GM21528 (cell line): ENCODE data around the gene KIAA1671.

Experiments
- ATAC-seq: cut with Tn5 transposase; IDR thresholded peaks from one replicate; pipeline ENCODE4 v1.9.1; 2021; ENCODE audit warnings: mild to moderate bottlenecking, moderate library complexity; ENCODE audit not compliant: unreplicated experiment, low FRiP score

The KIAA1671 gene

GRCh38 chr22:25007444-25008106 lies 55.1 kb downstream of the KIAA1671 start:
- no peak for ATAC-seq

DNA sequence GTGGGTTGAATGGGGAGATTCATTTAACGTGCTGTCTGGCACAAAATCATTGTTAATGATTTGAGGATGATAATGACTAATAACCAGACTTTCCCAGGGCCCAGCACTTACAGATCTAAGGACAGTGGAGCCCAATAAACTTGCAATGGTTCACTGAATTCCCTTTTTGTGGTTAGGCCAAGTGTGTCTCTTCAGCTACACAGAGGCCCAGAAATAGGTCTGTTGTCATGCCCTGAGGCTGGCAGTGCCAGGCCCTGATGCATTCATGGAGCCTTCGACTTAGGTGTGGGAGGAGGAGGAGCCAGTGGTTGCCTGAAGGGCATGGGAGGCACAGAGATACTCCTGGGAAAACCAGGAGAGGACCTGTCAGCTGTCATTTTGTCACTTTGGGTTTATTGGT lies 56.1 kb downstream of the KIAA1671 start:
- ATAC-seq, result no peak

- no peak for ATAC-seq
These were observed 60.2 kb downstream of the KIAA1671 start for GRCh38 chr22:25012741-25013143.

DNA sequence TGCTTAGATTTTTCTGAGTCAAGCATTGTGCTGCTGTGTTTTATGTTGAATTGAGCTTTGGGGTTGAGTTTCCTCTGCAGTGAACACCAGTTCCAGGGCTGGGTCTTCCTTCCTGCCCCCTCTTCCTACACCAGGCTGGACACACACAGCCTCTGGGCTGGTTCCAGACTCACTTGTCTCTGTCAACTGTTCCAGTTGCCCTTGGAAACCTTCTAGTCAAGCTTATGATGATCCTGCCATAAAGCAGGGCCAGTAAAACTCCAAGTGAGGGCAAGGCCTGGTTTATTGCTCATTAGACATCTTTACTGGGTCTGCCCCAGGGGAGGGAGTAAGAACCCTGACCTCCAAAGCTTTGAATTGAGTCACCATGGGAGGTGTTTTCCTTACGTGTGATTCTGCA lies 61.1 kb downstream of the KIAA1671 start:
- ATAC-seq, result no peak

- no peak for ATAC-seq
These were observed 62.6 kb downstream of the KIAA1671 start for GRCh38 chr22:25014896-25015755.

DNA sequence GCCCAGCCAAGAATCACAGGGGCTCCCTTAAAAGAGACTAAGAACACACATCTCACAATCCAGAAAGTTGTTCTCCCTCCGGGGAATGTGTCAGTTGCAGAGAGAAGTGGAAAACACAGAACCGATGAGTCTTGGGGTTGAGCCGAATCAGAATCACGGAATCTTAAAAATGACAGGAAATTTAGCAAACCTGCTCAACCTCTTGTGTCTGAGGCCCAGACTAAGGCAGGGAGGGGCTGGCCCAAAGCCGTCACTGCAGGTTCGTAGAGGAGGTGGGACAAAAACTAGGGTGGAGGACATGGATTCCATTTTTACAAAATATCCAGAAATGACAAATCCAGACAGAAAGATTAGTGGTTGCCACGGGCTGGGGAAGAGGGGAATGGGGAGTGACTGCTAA lies 63.8 kb downstream of the KIAA1671 start:
- no peak for ATAC-seq

DNA sequence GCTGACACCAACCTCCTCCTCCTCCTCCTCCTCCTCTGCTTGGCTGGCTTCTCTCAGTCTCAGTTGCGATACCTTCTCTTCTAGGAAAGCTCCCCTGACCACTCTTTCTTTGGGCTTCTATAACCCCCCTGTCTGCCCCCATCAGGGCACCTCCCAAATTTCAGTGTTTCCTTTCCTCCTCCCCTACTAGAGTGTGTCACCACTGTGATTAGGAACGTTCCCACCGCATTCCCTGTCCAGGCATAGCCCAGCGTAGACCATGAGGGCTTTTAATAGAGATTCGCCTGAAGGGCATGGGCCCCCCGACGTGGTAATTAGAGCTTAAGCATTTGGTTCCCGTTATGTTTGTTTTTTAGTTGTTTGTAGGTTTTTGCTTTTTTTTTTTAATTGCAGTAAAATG lies 65.5 kb downstream of the KIAA1671 start:
- ATAC-seq, result no peak

GRCh38 chr22:25019427-25020184 lies 67.1 kb downstream of the KIAA1671 start:
- no peak for ATAC-seq

DNA sequence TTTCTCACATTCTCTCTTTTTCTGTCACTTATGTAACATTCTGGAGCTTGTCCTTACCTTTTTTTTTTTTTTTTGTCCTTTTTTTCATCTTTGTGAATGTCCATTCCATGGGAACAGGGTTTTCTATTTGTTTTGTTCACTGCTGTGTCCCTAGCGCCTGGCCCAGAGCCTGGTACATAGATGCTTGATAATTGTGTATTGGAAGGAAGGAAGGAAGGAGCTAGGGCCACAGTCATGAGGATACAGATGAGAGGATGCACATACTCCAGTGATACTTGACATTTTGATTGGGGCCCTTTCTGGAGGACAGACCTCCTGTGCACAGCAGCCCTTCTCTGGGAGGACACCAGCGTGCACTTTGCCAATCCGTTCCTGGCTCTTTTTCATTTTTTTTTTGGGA lies 68.9 kb downstream of the KIAA1671 start:
- no peak for ATAC-seq

- no peak for ATAC-seq
These were observed 69.6 kb downstream of the KIAA1671 start for GRCh38 chr22:25021976-25022711.

GRCh38 chr22:25023879-25024278 lies 71.4 kb downstream of the KIAA1671 start:
- ATAC-seq, result no peak

DNA sequence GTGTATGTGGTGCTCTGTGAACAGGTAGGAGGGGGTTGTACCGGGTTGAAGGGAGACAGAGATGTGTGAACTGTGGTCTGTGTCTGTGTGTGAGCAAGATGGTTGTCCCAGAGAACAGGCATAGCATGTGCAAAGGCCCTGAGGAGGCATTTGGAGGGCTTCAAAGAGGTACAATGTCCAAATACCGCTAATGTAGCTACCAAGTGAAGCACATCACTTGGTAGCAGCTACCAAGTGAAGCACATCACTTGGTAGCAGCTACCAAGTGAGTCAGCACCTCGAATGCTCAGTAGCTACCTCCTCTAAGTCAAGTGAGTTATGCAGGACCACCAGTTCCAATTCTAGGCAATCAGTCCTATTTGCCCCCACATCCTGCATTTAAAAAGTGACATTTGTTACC lies 72.4 kb downstream of the KIAA1671 start:
- no peak for ATAC-seq

DNA sequence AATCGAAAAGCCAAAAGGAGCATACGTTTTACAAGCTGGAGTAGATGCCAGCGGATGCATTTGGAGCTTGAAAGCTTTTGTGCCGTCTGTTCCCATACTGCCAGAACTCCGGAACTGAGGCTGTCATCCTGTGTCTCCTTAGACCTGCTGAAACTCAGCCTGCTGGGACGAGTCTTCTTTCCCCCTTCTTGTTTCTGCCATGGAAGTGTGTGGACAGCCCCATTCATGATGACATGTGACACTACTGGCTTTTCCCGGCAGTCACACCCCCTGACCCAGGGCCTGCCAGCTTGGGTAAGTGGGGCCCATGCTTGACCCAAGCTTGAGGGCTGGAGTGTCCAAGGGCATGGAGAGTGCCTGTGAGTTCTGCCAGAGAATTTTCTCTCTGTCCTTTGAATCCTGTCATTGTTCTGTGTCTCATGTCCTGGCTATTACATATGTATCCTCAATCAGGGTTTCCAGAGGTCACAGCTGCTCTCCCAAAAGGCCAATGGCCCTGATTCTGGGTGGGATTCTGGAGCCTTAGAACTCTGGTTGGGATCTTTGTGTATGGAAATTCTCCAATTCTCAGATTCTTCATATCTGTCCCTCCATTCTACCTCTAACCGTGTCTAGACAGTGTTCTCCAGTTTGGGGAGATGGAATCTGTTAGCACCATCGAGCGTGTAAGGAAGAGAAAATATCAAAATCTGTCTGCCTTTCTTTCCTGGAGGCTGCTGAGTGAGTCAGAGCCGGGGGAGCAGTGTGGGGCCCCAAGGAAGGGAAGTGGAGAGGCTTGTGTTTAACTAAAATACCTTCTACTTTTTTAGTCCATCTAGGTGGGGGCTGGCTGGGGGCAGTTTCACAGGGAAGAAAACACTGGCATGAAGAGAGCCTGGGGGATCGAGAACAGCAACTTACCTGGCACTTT lies 73.2 kb downstream of the KIAA1671 start:
- no peak for ATAC-seq

GRCh38 chr22:25027043-25027906 lies 74.8 kb downstream of the KIAA1671 start:
- ATAC-seq, result no peak

DNA sequence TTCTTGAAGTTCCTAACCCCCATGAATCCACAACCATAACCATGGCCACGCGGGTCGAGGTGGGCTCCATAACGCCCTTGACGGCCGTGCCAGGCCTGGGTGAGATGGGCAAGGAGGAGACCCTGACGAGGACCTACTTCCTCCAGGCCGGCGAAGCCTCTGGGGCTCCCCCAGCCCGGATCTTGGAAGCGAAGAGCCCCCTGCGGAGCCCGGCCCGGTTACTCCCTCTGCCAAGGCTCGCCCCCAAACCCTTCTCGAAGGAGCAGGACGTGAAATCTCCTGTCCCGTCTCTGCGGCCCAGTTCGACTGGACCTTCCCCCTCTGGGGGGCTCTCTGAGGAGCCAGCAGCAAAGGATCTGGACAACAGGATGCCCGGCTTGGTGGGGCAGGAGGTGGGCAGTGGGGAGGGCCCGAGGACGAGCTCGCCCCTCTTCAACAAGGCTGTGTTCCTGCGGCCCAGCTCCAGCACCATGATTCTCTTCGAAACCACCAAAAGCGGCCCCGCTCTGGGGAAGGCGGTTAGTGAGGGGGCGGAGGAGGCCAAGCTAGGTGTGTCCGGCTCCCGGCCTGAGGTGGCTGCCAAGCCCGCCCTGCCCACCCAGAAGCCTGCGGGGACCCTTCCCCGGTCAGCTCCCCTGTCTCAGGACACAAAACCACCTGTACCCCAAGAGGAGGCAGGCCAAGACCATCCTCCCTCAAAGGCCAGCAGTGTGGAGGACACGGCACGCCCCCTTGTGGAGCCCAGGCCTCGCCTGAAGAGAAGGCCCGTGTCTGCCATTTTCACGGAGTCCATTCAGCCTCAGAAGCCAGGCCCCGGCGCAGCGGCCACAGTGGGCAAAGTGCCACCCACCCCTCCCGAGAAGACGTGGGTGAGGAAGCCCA lies 75.7 kb downstream of the KIAA1671 start:
- ATAC-seq, result no peak

DNA sequence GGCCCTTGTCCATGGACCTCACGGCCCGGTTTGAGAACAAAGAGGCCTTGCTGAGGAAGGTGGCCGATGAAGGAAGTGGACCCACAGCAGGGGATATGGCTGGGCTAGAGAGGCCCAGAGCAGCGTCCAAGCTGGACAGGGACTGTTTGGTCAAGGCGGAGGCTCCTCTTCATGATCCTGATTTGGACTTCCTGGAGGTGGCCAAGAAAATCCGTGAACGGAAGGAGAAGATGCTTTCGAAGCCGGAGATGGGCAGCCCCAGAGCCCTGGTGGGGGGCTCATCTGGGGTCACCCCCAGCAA lies 76.3 kb downstream of the KIAA1671 start:
- no peak for ATAC-seq

DNA sequence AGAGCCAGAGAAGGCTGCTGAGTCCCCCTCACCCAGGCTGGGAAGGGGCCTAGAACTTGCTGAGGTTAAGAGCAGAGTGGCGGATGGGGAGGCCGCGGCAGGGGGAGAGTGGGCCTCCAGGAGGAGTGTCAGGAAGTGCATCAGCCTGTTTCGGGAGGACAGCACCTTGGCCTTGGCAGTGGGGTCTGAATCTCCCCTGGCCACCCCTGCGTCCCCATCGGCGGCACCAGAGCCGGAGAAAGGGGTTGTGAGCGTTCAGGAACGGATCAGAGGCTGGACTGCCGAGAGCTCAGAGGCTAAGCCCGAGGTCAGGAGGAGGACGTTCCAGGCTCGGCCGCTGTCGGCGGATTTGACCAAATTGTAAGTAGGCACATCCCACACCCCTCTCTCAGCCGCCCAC lies 76.7 kb downstream of the KIAA1671 start:
- ATAC-seq, result no peak

DNA sequence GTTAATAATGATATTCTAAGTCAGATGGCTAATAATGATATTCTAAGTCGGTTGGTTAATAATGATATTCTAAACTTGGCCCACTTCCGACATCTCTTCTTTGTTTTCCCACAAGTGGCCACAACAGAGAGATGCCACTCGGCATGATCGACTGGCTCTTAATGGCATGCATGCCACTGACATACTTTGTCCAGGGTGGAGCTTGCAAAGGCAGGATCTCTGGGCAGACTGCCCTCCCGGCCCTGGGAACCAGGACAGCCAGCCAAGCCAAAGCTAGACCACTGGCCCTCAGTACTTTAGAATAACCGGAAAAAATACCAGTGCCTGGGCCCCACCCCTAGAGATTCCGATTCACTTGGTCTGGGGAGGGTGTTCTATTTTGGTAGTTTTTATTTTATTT lies 78.1 kb downstream of the KIAA1671 start:
- ATAC-seq, result no peak
